GM19467 (cell line): ENCODE results near the gene CABP5.

Source experiments
- ATAC-seq: cut with Tn5 transposase; IDR thresholded peaks from one replicate; pipeline ENCODE4 v1.9.1; 2021; ENCODE audit warnings: mild to moderate bottlenecking, moderate library complexity; ENCODE audit not compliant: unreplicated experiment

CABP5 gene

GRCh38 chr19:48033604-48034003 is 10.3 kb downstream of the CABP5 start:
- ATAC-seq = no peak

- no peak for ATAC-seq
Observed at GRCh38 chr19:48030073-48030472, 13.8 kb downstream of the CABP5 start.

- ATAC-seq = no peak
Observed at GRCh38 chr19:48029431-48029830, 14.4 kb downstream of the CABP5 start.

GRCh38 chr19:48025480-48025879 is 18.4 kb downstream of the CABP5 start:
- no peak for ATAC-seq

- no peak for ATAC-seq
Observed at GRCh38 chr19:48023518-48023917, 20.4 kb downstream of the CABP5 start.

- ATAC-seq = no peak
Observed at GRCh38 chr19:48023011-48023410, 20.9 kb downstream of the CABP5 start.

- no peak for ATAC-seq
Observed at GRCh38 chr19:48020686-48021085, 23.2 kb downstream of the CABP5 start.

- ATAC-seq = no peak
Observed at GRCh38 chr19:48010932-48011758, 32.7 kb downstream of the CABP5 start.

GRCh38 chr19:48006762-48007161 is 37.1 kb downstream of the CABP5 start:
- no peak for ATAC-seq

GRCh38 chr19:48004236-48004635 is 39.6 kb downstream of the CABP5 start:
- ATAC-seq = no peak

GRCh38 chr19:48000846-48001245 is 43.0 kb downstream of the CABP5 start:
- ATAC-seq = no peak

- no peak for ATAC-seq
Observed at GRCh38 chr19:47998800-47999199, 45.1 kb downstream of the CABP5 start.

GRCh38 chr19:47996230-47996727 is 47.6 kb downstream of the CABP5 start:
- no peak for ATAC-seq

GRCh38 chr19:47994209-47994802 is 49.6 kb downstream of the CABP5 start, which contains the start of gene ELSPBP1:
ELSPBP1 (plus strand) TSS chr19:47994632; CDS start chr19:48008668, 14,036 bp downstream.
- no peak for ATAC-seq

- no peak for ATAC-seq
Observed at GRCh38 chr19:47992070-47992469, 51.8 kb downstream of the CABP5 start, which contains the start of gene BSPH1. BSPH1 (minus strand) TSS chr19:47992170; CDS start chr19:47992081, 89 bp downstream.

- no peak for ATAC-seq
Observed at GRCh38 chr19:47991191-47991808, 52.6 kb downstream of the CABP5 start.
